IPS-20b (cell line): ENCODE measurements around the gene IPCEF1.

ENCODE experiments used
- H3K27ac ChIP-seq: one replicate; pipeline ENCODE4 v1.5.1; 2013; ENCODE audit warnings: low read length
- H3K27me3 ChIP-seq: 2 replicates; pipeline ENCODE4 v1.6.1; 2013; ENCODE audit warnings: mild to moderate bottlenecking, low read length, inconsistent platforms; ENCODE audit not compliant: insufficient read depth
- H3K36me3 ChIP-seq: 2 replicates; pipeline ENCODE4 v1.6.1; 2013; ENCODE audit warnings: low read depth, mild to moderate bottlenecking, inconsistent platforms, low read length, moderate library complexity; ENCODE audit not compliant: insufficient read depth
- H3K4me1 ChIP-seq: 2 replicates; pipeline ENCODE4 v1.6.1; 2013; ENCODE audit warnings: mild to moderate bottlenecking, control low read depth, inconsistent platforms, low read length, moderate library complexity; ENCODE audit not compliant: insufficient read depth
- H3K4me3 ChIP-seq: 2 replicates; pipeline ENCODE4 v1.5.1; 2013; ENCODE audit warnings: mild to moderate bottlenecking, low read length, inconsistent platforms
- H3K9ac ChIP-seq: 2 replicates; pipeline ENCODE4 v1.6.1; 2013; ENCODE audit warnings: low read depth, mild to moderate bottlenecking, inconsistent platforms, low read length, moderate library complexity
- H3K9me3 ChIP-seq: 2 replicates; pipeline ENCODE4 v1.6.1; 2013; ENCODE audit warnings: mild to moderate bottlenecking, low read depth, low read length, inconsistent platforms; ENCODE audit not compliant: insufficient read depth

Gene IPCEF1

GRCh38 chr6:154134471-154135147 is 222.0 kb downstream of the IPCEF1 start:
- H3K27ac ChIP-seq, result no peak overlapping the region
- no peak overlapping the region for H3K4me3 ChIP-seq
- H3K9me3 ChIP-seq, result no peaks in the 10 kb centered on the region
- H3K27me3 ChIP-seq, result no peaks in the 10 kb centered on the region
- H3K9ac ChIP-seq, result no peak overlapping the region
- 0 out of 2 replicates have a peak, but pooled peaks cover 1% of the 10 kb centered on the region for H3K4me1 ChIP-seq
- H3K36me3 ChIP-seq, result no peaks in the 10 kb centered on the region

DNA sequence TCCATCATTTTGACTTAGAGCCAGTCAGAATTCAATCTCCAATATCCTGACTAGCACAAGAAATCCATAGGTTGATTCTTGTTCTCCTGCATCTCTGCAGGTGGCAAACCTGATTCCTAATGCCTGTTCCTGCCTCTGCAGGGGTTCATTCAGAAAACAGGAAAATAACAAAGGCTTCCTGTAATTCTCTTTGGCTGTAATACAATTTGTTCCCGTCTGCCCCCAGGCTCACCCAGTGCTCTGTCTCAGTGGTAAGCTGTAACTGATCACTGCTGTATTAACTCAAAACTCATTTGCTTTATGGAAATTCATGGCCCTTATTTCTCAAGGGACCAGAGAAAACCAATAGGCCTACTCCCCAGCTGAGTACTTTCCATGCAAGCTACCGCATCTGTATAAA is 228.9 kb downstream of the IPCEF1 start:
- Histone ChIP-seq H3K4me1 (peaks cover 15% of the 10 kb centered on the region; the same call in 1 of the 2 replicates), H3K27me3 (no peaks in the 10 kb centered on the region), H3K9ac (no peak overlapping the region), H3K4me3 (0 out of 2 replicates have a peak overlapping the region, but pooled peaks have one; percentile 15), H3K9me3 (no peaks in the 10 kb centered on the region; the same call in 1 of the 2 replicates), H3K36me3 (no peaks in the 10 kb centered on the region), H3K27ac (no peak overlapping the region)

GRCh38 chr6:154125421-154125820 is 231.2 kb downstream of the IPCEF1 start:
- Histone ChIP-seq H3K27me3 (no peaks in the 10 kb centered on the region), H3K27ac (no peak overlapping the region), H3K36me3 (no peaks in the 10 kb centered on the region), H3K9ac (no peak overlapping the region), H3K4me1 (peaks cover 15% of the 10 kb centered on the region; the same call in 1 of the 2 replicates), H3K9me3 (no peaks in the 10 kb centered on the region; the same call in 1 of the 2 replicates), H3K4me3 (no peak overlapping the region)

DNA sequence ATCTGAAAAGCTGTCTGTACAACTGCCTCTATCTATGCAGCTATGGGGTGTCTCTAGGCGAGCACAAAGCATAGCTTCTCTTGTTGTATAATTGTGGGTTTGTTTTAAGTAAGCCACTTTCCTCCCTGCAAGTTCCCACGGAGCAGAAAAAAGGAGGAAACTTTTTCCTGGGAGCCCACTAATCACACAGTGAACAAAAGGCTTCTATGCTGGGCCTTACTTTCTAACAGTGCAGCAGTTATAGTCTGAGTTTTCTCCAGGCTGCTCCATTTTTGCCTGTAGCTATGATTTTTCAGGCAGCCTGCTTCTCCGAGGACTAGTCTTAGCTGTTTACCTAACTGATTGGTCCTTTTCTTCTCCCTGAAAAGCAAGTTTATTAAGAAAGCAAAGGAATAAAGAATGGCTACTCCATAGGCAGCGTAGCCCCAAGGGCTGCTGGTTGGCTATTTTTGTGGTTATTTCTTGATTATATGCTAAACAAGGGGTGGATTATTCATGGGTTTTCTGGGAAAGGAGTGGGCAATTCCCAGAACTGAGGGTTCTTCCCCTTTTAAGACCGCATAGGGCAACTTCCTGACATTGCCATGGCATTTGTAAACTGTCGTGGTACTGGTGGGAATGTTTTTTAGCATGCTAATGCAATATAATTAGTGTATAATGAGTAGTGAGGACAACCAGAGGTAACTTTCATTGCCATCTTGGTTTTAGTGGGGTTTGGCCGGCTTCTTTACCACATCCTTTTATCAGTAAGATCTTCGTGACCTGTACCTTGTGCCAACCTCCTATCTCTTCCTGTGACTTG is 233.2 kb downstream of the IPCEF1 start:
- no peak overlapping the region for H3K4me3 ChIP-seq
- no peaks in the 10 kb centered on the region for H3K36me3 ChIP-seq
- H3K9me3 ChIP-seq, result no peaks in the 10 kb centered on the region; the same call in 1 of the 2 replicates
- no peak overlapping the region for H3K9ac ChIP-seq
- peaks cover 12% of the 10 kb centered on the region; the same call in 1 of the 2 replicates for H3K4me1 ChIP-seq
- H3K27me3 ChIP-seq, result no peaks in the 10 kb centered on the region
- H3K27ac ChIP-seq, result no peak overlapping the region

GRCh38 chr6:154122195-154122925 is 234.2 kb downstream of the IPCEF1 start:
- H3K9me3 ChIP-seq, result no peaks in the 10 kb centered on the region; the same call in 1 of the 2 replicates
- peaks cover 2% of the 10 kb centered on the region; the same call in 1 of the 2 replicates for H3K4me1 ChIP-seq
- H3K9ac ChIP-seq, result no peak overlapping the region
- no peak overlapping the region for H3K4me3 ChIP-seq
- no peak overlapping the region for H3K27ac ChIP-seq
- no peaks in the 10 kb centered on the region for H3K36me3 ChIP-seq
- H3K27me3 ChIP-seq, result no peaks in the 10 kb centered on the region

DNA sequence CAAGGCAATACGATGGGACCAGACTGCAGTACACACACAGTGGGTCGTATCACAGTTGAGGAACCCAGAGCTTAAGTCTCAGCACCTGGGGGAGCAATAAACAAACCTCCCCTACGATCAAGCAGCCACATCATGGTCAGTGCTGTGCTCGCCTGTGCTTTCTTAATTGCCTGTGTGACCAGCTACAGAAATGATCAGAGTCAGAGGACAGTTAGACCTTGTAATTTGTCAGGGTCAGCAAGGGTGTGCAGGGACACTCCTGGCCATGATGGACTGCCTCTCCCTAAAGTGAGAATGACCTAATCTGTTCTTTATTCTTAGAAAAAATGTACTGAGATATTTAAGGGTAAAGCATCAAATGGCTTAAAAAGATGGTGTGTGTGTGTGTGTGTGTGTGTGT is 239.1 kb downstream of the IPCEF1 start:
- Histone ChIP-seq H3K36me3 (no peaks in the 10 kb centered on the region), H3K27me3 (no peaks in the 10 kb centered on the region), H3K4me3 (no peak overlapping the region), H3K27ac (no peak overlapping the region), H3K9ac (no peak overlapping the region), H3K4me1 (no peaks in the 10 kb centered on the region), H3K9me3 (no peaks in the 10 kb centered on the region; the same call in 1 of the 2 replicates)

DNA sequence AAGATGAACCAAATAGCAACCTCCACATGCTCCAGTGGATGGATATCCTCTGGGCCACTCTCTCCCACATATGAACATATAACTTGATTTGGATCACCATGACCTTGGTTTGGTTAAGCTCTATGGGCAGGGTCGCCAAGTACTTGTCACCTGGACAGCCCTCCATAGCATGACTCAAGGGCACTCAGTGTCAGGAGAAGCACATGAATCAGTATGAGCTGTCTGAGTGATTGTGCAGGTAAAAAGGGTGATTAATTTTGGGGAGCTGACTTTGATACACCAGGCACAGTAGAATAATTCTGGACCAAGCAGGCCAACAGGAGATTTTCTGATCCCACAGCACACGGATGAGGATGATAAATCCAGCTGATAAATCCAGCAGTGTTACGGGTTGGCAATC is 243.2 kb downstream of the IPCEF1 start:
- H3K27ac ChIP-seq, result no peak overlapping the region
- no peaks in the 10 kb centered on the region for H3K9me3 ChIP-seq
- H3K27me3 ChIP-seq, result no peaks in the 10 kb centered on the region
- H3K4me1 ChIP-seq, result no peaks in the 10 kb centered on the region
- no peak overlapping the region for H3K9ac ChIP-seq
- no peaks in the 10 kb centered on the region for H3K36me3 ChIP-seq
- H3K4me3 ChIP-seq, result no peak overlapping the region

- no peak overlapping the region for H3K27ac ChIP-seq
- H3K36me3 ChIP-seq, result no peaks in the 10 kb centered on the region
- no peak overlapping the region for H3K9ac ChIP-seq
- no peak overlapping the region for H3K4me3 ChIP-seq
- no peaks in the 10 kb centered on the region for H3K27me3 ChIP-seq
- H3K9me3 ChIP-seq, result no peaks in the 10 kb centered on the region
- H3K4me1 ChIP-seq, result no peaks in the 10 kb centered on the region
Measured at GRCh38 chr6:154112181-154112809, 244.3 kb downstream of the IPCEF1 start.

DNA sequence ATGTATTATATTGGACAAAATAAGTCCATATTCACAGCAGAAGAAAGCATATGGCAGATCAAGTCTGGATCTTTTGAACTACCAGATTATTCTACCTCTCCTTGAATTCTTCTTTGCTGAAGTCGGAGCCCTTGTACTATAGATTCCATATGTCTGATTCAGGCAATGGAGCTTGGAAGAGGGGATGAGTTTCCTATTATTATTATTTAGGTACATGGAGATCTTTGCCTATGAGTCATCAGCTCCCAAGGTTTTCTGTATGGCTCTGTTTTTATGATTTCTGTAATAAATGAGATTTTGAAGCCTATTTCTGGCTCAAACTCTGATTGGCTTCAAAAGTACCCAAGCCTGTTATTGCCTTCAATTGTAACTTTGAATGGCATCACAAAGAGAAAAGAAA is 245.6 kb downstream of the IPCEF1 start:
- H3K9ac ChIP-seq, result no peak overlapping the region
- H3K27me3 ChIP-seq, result no peaks in the 10 kb centered on the region
- no peak overlapping the region for H3K27ac ChIP-seq
- no peaks in the 10 kb centered on the region for H3K4me1 ChIP-seq
- no peak overlapping the region for H3K4me3 ChIP-seq
- no peaks in the 10 kb centered on the region for H3K36me3 ChIP-seq
- no peaks in the 10 kb centered on the region for H3K9me3 ChIP-seq

GRCh38 chr6:154106251-154106650 is 250.4 kb downstream of the IPCEF1 start:
- Histone ChIP-seq H3K36me3 (no peaks in the 10 kb centered on the region), H3K4me1 (no peaks in the 10 kb centered on the region), H3K9me3 (peaks cover 15% of the 10 kb centered on the region; the same call in 1 of the 2 replicates), H3K9ac (no peak overlapping the region), H3K4me3 (no peak overlapping the region), H3K27ac (no peak overlapping the region), H3K27me3 (no peaks in the 10 kb centered on the region)
